SK-N-SH (cell line): Measurements from ENCODE around the gene TBC1D30. TPM values are rescaled to one million over a fixed set of nuclear protein-coding genes. Genes with fewer than 3 reads are reported as not detected.

Experiments
- CTCF ChIA-PET: fragments of 300-600, 350-600 bp; formaldehyde crosslinking; extraction: SDS; loops from one replicate; lab custom pipeline; 2021; lab: Yijun Ruan, JAX
- POLR2A ChIA-PET: fragments of 350-600 bp; sonication (Branson Sonifier 250); formaldehyde crosslinking; extraction: SDS; loops from one replicate; lab custom pipeline; 2020; ENCODE audit warnings: antibody characterized with exemption, inconsistent platforms; lab: Yijun Ruan, JAX
- DNase-seq: peaks from one replicate; pipeline ENCODE4 v3.0.0; 2012
- H2AFZ ChIP-seq: fragments of 200-600 bp; sonication (generic); 2 replicates; pipeline ENCODE4 v1.8.1; 2016; ENCODE audit warnings: antibody characterized with exemption, mild to moderate bottlenecking, low read depth
- H3F3A ChIP-seq: fragments of 200-600 bp; sonication (generic); replicated peaks from 2 replicates; pipeline ENCODE3; 2016; ENCODE audit warnings: antibody characterized with exemption, mild to moderate bottlenecking; ENCODE audit not compliant: insufficient read depth
- H3K27ac ChIP-seq, 2 experiments: fragments of 200-500 bp in 1 of 2; fragments of 200-600 bp in 1 of 2; sonication (Bioruptor generic) in 1 of 2; sonication (generic), shearing (Covaris generic) in 1 of 2; 2 replicates each; pipeline versions ENCODE4 v1.5.1 to v1.6.1; 2014 to 2016; ENCODE audit warnings: low read depth in 2 of 2, inconsistent platforms in 1 of 2, low read length in 1 of 2, mild to moderate bottlenecking in 1 of 2, mixed read lengths in 1 of 2
- H3K27me3 ChIP-seq: fragments of 200-600 bp; sonication (generic), shearing (Covaris generic); 2 replicates; pipeline ENCODE4 v1.6.1; 2016; ENCODE audit warnings: mixed run types; ENCODE audit not compliant: insufficient read depth
- H3K36me3 ChIP-seq, 2 experiments: fragments of 200-500 bp in 1 of 2; fragments of 200-600 bp in 1 of 2; sonication (Bioruptor generic) in 1 of 2; sonication (generic) in 1 of 2; replicated peaks in 1 of 2; 2 replicates each; pipeline versions ENCODE3 to v1.5.1; 2014 to 2016; ENCODE audit warnings: low read length in 1 of 2, mild to moderate bottlenecking in 1 of 2; ENCODE audit not compliant: insufficient read depth in 2 of 2, control insufficient read depth in 1 of 2
- H3K4me1 ChIP-seq, 2 experiments: fragments of 200-500 bp in 1 of 2; fragments of 200-600 bp in 1 of 2; sonication (Bioruptor generic) in 1 of 2; sonication (generic), shearing (Covaris generic) in 1 of 2; 2 replicates each; pipeline versions ENCODE4 v1.5.1 to v1.6.1; 2014 to 2016; ENCODE audit warnings: low read depth in 1 of 2, low read length in 1 of 2, mixed run types in 1 of 2; ENCODE audit not compliant: insufficient read depth in 2 of 2, control insufficient read depth in 1 of 2
- H3K4me2 ChIP-seq: fragments of 200-600 bp; sonication (generic), shearing (Covaris generic); 2 replicates; pipeline ENCODE4 v1.6.1; 2017; ENCODE audit warnings: mixed run types
- H3K4me3 ChIP-seq, 2 experiments: fragments of 200-500 bp in 1 of 2; fragments of 200-600 bp in 1 of 2; sonication (Bioruptor generic) in 1 of 2; sonication (generic), shearing (Covaris generic) in 1 of 2; 2 replicates each; pipeline versions ENCODE4 v1.5.1 to v1.8.1; 2014 to 2016; ENCODE audit warnings: low read depth in 2 of 2, inconsistent platforms in 1 of 2, low read length in 1 of 2, mild to moderate bottlenecking in 1 of 2, mixed read lengths in 1 of 2, moderate library complexity in 1 of 2
- H3K79me2 ChIP-seq: fragments of 200-600 bp; sonication (generic); 2 replicates; pipeline ENCODE4 v1.8.1; 2017; ENCODE audit warnings: mild to moderate bottlenecking; ENCODE audit not compliant: insufficient read depth
- H3K9ac ChIP-seq: fragments of 200-600 bp; sonication (generic); 2 replicates; pipeline ENCODE4 v1.6.1; 2017; ENCODE audit warnings: mixed run types
- H3K9me2 ChIP-seq: fragments of 200-600 bp; sonication (generic); 2 replicates; pipeline ENCODE4 v1.6.1; 2017; ENCODE audit warnings: mixed run types
- H3K9me3 ChIP-seq: fragments of 200-600 bp; sonication (generic); 2 replicates; pipeline ENCODE4 v1.6.1; 2017; ENCODE audit warnings: mixed run types, mild to moderate bottlenecking, moderate library complexity
- H4K20me1 ChIP-seq: fragments of 200-600 bp; sonication (generic); 2 replicates; pipeline ENCODE4 v1.6.1; 2017; ENCODE audit warnings: mild to moderate bottlenecking, mixed run types; ENCODE audit not compliant: insufficient read depth
- CHD2 ChIP-seq: fragments of 150-350 bp; IDR thresholded peaks from 2 replicates; pipeline ENCODE4 v1.6.1; 2018; ENCODE audit warnings: low read length; ENCODE audit not compliant: partially characterized antibody
- ELF1 ChIP-seq: IDR thresholded peaks from 2 replicates; pipeline ENCODE4 v1.4.0; 2012
- FOSL2 ChIP-seq: IDR thresholded peaks from 2 replicates; pipeline ENCODE4 v1.4.0; 2012; ENCODE audit warnings: low read depth, mild to moderate bottlenecking, moderate library complexity, borderline replicate concordance
- FOXM1 ChIP-seq: IDR thresholded peaks from 2 replicates; pipeline ENCODE4 v1.4.0; 2012; ENCODE audit warnings: low read depth, mild to moderate bottlenecking
- GABPA ChIP-seq: IDR thresholded peaks from 2 replicates; pipeline ENCODE4 v1.4.0; 2012; ENCODE audit warnings: low read depth, mild to moderate bottlenecking
- IRF3 ChIP-seq: fragments of 150-350 bp; IDR thresholded peaks from 2 replicates; pipeline ENCODE4 v1.6.1; 2016; ENCODE audit warnings: mild to moderate bottlenecking, low read depth, low read length
- MAX ChIP-seq: IDR thresholded peaks from 2 replicates; pipeline ENCODE4 v1.4.0; 2012; ENCODE audit warnings: low read depth
- NFIC ChIP-seq: IDR thresholded peaks from 2 replicates; pipeline ENCODE4 v1.4.0; 2012; ENCODE audit warnings: borderline replicate concordance
- NRF1 ChIP-seq: IDR thresholded peaks from 2 replicates; pipeline ENCODE4 v1.6.1; 2012; ENCODE audit warnings: low read depth, mild to moderate bottlenecking, low read length
- PBX3 ChIP-seq: IDR thresholded peaks from 2 replicates; pipeline ENCODE4; 2012
- POLR2AphosphoS5 ChIP-seq: IDR thresholded peaks from 2 replicates; pipeline ENCODE4 v1.6.1; 2012; ENCODE audit warnings: low read depth, low read length
- RAD21 ChIP-seq: IDR thresholded peaks from 2 replicates; pipeline ENCODE4 v1.6.1; 2012; ENCODE audit warnings: mild to moderate bottlenecking, low read length
- RFX5 ChIP-seq: IDR thresholded peaks from 2 replicates; pipeline ENCODE4 v1.6.1; 2012; ENCODE audit warnings: mild to moderate bottlenecking, improper control_type of control experiment, low read length
- SIN3A ChIP-seq: IDR thresholded peaks from 2 replicates; pipeline ENCODE4 v1.6.1; 2012; ENCODE audit warnings: low read depth, mild to moderate bottlenecking, low read length, moderate library complexity, borderline replicate concordance
- TAF1 ChIP-seq: IDR thresholded peaks from 2 replicates; pipeline ENCODE4 v1.6.1; 2012; ENCODE audit warnings: low read depth, mild to moderate bottlenecking, low read length, moderate library complexity, borderline replicate concordance
- TCF12 ChIP-seq: IDR thresholded peaks from 2 replicates; pipeline ENCODE4 v1.4.0; 2012
- TEAD4 ChIP-seq: IDR thresholded peaks from 2 replicates; pipeline ENCODE4 v1.4.0; 2012; ENCODE audit warnings: mild to moderate bottlenecking, borderline replicate concordance; ENCODE audit not compliant: insufficient read depth
- USF1 ChIP-seq: IDR thresholded peaks from 2 replicates; pipeline ENCODE4 v1.4.0; 2012; ENCODE audit warnings: low read depth, borderline replicate concordance
- ZBTB33 ChIP-seq: IDR thresholded peaks from 2 replicates; pipeline ENCODE4 v1.4.0; 2012; ENCODE audit warnings: low read depth, borderline replicate concordance
- WGBS: methylation state at CpG from one replicate; pipeline ENCODE4 v1.1.6; 2017; ENCODE audit warnings: low lambda C conversion rate; 5-methylcytosine and 5-hydroxymethylcytosine counted together
- polyA plus RNA-seq, 3 experiments: library from polyadenylated mRNA; depleted of rRNA; stranded (reverse); fragments of >200 nt; gene quantifications; 2 replicates each; pipeline ENCODE4 v1.2.3, GENCODE V29; 2012

Gene TBC1D30
- polyA plus RNA-seq, 1 of the 3 experiments (the other 2 are of a cell fraction), result 0.23 TPM

- Histone ChIP-seq H3K4me1 (no peaks in the 10 kb centered on the region; a peak in 1 of 4 replicates), H3K27me3 (no peaks in the 10 kb centered on the region; the same call in 1 of the 2 replicates), H3K79me2 (no peaks in the 10 kb centered on the region), H3K36me3 (no peaks in the 10 kb centered on the region)
- 56% methylated on average over 3 of the region's 3 CpGs for WGBS
- CTCF ChIA-PET, result no interaction called here
- TF ChIP-seq FOSL2 (no peak), IRF3 (no peak), CHD2 (no peak), PBX3 (no peak), TAF1 (no peak), TEAD4 (no peak), NFIC (no peak), SIN3A (no peak), FOXM1 (no peak), NRF1 (no peak), ZBTB33 (no peak), GABPA (no peak), MAX (no peak), TCF12 (no peak), RFX5 (no peak), POLR2AphosphoS5 (no peak), ELF1 (no peak), RAD21 (no peak), USF1 (no peak)
- TF ChIP-seq, all 33 proteins: peak for 0
- Histone ChIP-seq H2AFZ (no peak overlapping the region), H3K27ac (no peak overlapping the region), H3K9me2 (no peaks in the 10 kb centered on the region), H3K9ac (no peak overlapping the region), H3F3A (no peaks in the 10 kb centered on the region), H3K4me2 (no peak overlapping the region), H3K4me3 (no peak overlapping the region), H4K20me1 (no peaks in the 10 kb centered on the region), H3K9me3 (no peaks in the 10 kb centered on the region)
- DNase-seq, result no peak
- POLR2A ChIA-PET, result no interaction called here
These were observed 59.7 kb downstream of the TBC1D30 start for GRCh38 chr12:64884164-64884542.
